Trophoblast cell (in vitro differentiated cells and primary cell): ENCODE results near the gene AMPH.
"Not testable (repeated sequence)": the region's sequence is repeated elsewhere in the genome, so short reads cannot be mapped to it uniquely, and the experiment has no call there.

Experiments
- DNase-seq, 2 donors: peaks; one replicate each; pipeline ENCODE4 v3.0.0-alpha.2; 2016
- H2AFZ ChIP-seq: 2 replicates; pipeline ENCODE4 v1.6.1; 2013; ENCODE audit warnings: low read length, moderate library complexity, mild to moderate bottlenecking; ENCODE audit not compliant: insufficient read depth, poor library complexity
- H2AK5ac ChIP-seq: 2 replicates; pipeline ENCODE4 v1.6.1; 2013; ENCODE audit warnings: mild to moderate bottlenecking, low read length
- H2BK120ac ChIP-seq: 2 replicates; pipeline ENCODE4 v1.6.1; 2013; ENCODE audit warnings: low read length, mild to moderate bottlenecking, moderate library complexity; ENCODE audit not compliant: insufficient read depth, poor library complexity
- H2BK12ac ChIP-seq: 2 replicates; pipeline ENCODE4 v1.6.1; 2013; ENCODE audit warnings: mild to moderate bottlenecking, low read length, moderate library complexity
- H2BK5ac ChIP-seq: 2 replicates; pipeline ENCODE4 v1.6.1; 2013; ENCODE audit warnings: low read length, low read depth, moderate library complexity, mild to moderate bottlenecking; ENCODE audit not compliant: poor library complexity
- H3K14ac ChIP-seq: 2 replicates; pipeline ENCODE4 v1.6.1; 2013; ENCODE audit warnings: mild to moderate bottlenecking, low read length
- H3K18ac ChIP-seq: 2 replicates; pipeline ENCODE4 v1.6.1; 2013; ENCODE audit warnings: mild to moderate bottlenecking, low read length
- H3K23ac ChIP-seq: 2 replicates; pipeline ENCODE4 v1.6.1; 2013; ENCODE audit warnings: low read length
- H3K27ac ChIP-seq: 2 replicates; pipeline ENCODE4 v1.5.1; 2013; ENCODE audit warnings: low read depth, mild to moderate bottlenecking, inconsistent platforms, low read length, moderate library complexity
- H3K27me3 ChIP-seq: 2 replicates; pipeline ENCODE4 v1.6.1; 2013; ENCODE audit warnings: inconsistent platforms, mild to moderate bottlenecking, low read length, moderate library complexity; ENCODE audit not compliant: insufficient read depth
- H3K36me3 ChIP-seq, 2 experiments: 1 replicate in 1 of 2; 2 replicates in 1 of 2; pipeline ENCODE4 v1.6.1; 2013; ENCODE audit warnings: low read length in 2 of 2, mild to moderate bottlenecking in 2 of 2, moderate library complexity in 1 of 2; ENCODE audit not compliant: insufficient read depth in 2 of 2, control insufficient read depth in 1 of 2
- H3K4ac ChIP-seq: 2 replicates; pipeline ENCODE4 v1.6.1; 2013; ENCODE audit warnings: low read depth, mild to moderate bottlenecking, low read length, moderate library complexity
- H3K4me1 ChIP-seq, 2 experiments: 1 replicate in 1 of 2; 2 replicates in 1 of 2; pipeline ENCODE4 v1.6.1; 2013; ENCODE audit warnings: low read length in 2 of 2, mild to moderate bottlenecking in 2 of 2, moderate library complexity in 1 of 2; ENCODE audit not compliant: insufficient read depth in 2 of 2, control insufficient read depth in 1 of 2
- H3K4me2 ChIP-seq: 2 replicates; pipeline ENCODE4 v1.6.1; 2013; ENCODE audit warnings: inconsistent platforms, mild to moderate bottlenecking, low read length, moderate library complexity
- H3K4me3 ChIP-seq: 2 replicates; pipeline ENCODE4 v1.5.1; 2013; ENCODE audit warnings: mild to moderate bottlenecking, low read depth, low read length, inconsistent platforms
- H3K79me1 ChIP-seq: one replicate; pipeline ENCODE4 v1.6.1; 2013; ENCODE audit warnings: low read length
- H3K79me2 ChIP-seq: 2 replicates; pipeline ENCODE4 v1.6.1; 2013; ENCODE audit warnings: low read length, mild to moderate bottlenecking; ENCODE audit not compliant: control insufficient read depth, insufficient read depth, poor library complexity
- H3K9ac ChIP-seq: 2 replicates; pipeline ENCODE4 v1.6.1; 2013; ENCODE audit warnings: mild to moderate bottlenecking, low read length
- H3K9me3 ChIP-seq: 2 replicates; pipeline ENCODE4 v1.6.1; 2013; ENCODE audit warnings: low read depth, mild to moderate bottlenecking, control low read depth, inconsistent platforms, low read length; ENCODE audit not compliant: insufficient read depth
- H4K12ac ChIP-seq: 2 replicates; pipeline ENCODE4 v1.6.1; 2013; ENCODE audit warnings: low read depth, mild to moderate bottlenecking, low read length, moderate library complexity
- H4K8ac ChIP-seq: 2 replicates; pipeline ENCODE4 v1.6.1; 2013; ENCODE audit warnings: low read depth, mild to moderate bottlenecking, low read length, moderate library complexity
- H4K91ac ChIP-seq: one replicate; pipeline ENCODE4 v1.6.1; 2013; ENCODE audit warnings: low read depth, mild to moderate bottlenecking, low read length, moderate library complexity
- WGBS: extraction: QIAGEN DNeasy Blood & Tissue Kit; methylation state at CpG from one replicate; pipeline ENCODE4 v1.1.7; 2013; ENCODE audit warnings: missing lambda C conversion rate; ENCODE audit not compliant: insufficient read length, insufficient coverage; ENCODE audit errors: extremely low coverage; 5-methylcytosine and 5-hydroxymethylcytosine counted together

Gene AMPH

GRCh38 chr7:38363379-38363778 is 267.8 kb downstream of the AMPH start:
- not testable (repeated sequence) for H2BK5ac ChIP-seq, H3K36me3 ChIP-seq, H3K4me3 ChIP-seq, H3K4ac ChIP-seq, H3K18ac ChIP-seq, H3K14ac ChIP-seq, H3K27ac ChIP-seq, H2AFZ ChIP-seq, H4K8ac ChIP-seq, H3K27me3 ChIP-seq, H4K91ac ChIP-seq, H4K12ac ChIP-seq, H3K4me2 ChIP-seq, H3K9me3 ChIP-seq, H3K79me1 ChIP-seq, H3K4me1 ChIP-seq, H2BK12ac ChIP-seq, H3K23ac ChIP-seq, H2BK120ac ChIP-seq, H3K79me2 ChIP-seq, H3K9ac ChIP-seq, H2AK5ac ChIP-seq
- WGBS = no CpG with 5 or more reads among the region's 3 CpGs
- peak; percentile 20 to 60 for DNase-seq

DNA sequence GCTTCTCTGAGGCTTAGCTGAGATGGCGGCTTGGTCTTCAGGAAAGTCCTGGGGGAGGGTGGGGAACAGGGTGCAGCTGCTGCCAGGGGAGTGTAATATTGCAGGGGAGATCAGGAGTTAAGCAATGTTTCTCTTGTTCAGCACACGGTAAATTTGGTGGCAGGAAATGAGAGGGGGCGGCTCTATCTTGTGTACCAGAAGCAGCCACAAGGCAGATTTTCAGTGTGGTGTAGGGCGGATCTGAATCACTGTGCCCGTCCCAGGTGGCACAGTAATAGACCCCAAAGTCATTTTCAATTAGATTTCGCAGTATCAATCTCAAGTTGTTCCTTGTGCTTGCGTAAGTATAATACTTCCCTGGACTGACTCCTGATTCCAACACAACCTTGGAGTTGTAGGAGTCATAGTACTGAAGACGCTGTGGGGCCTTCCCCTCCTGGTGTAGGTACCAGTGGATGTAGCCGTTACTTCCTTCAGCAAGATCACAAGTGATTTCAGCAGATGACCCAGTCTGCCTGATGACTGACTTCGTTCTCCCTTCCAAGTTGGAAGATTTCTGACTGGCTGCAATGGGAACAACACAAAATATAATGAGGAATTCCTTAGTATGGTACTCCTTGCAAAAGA is 268.4 kb downstream of the AMPH start:
- H2BK120ac ChIP-seq, H2AK5ac ChIP-seq, H3K23ac ChIP-seq, H2BK12ac ChIP-seq, H2AFZ ChIP-seq, H4K8ac ChIP-seq, H3K27me3 ChIP-seq, H3K18ac ChIP-seq, H3K79me1 ChIP-seq, H3K14ac ChIP-seq, H3K9me3 ChIP-seq, H3K4me2 ChIP-seq, H3K4me1 ChIP-seq, H2BK5ac ChIP-seq, H4K12ac ChIP-seq, H3K9ac ChIP-seq, H3K4ac ChIP-seq, H4K91ac ChIP-seq, H3K36me3 ChIP-seq, H3K79me2 ChIP-seq, H3K4me3 ChIP-seq, H3K27ac ChIP-seq, DNase-seq: not testable (repeated sequence)
- WGBS = no CpG with 5 or more reads among the region's 10 CpGs

- no peak overlapping the region for H3K4me2 ChIP-seq
- H2AK5ac ChIP-seq = no peak overlapping the region
Observed at GRCh38 chr7:38360776-38361175, 270.4 kb downstream of the AMPH start.

GRCh38 chr7:38359071-38359601 is 272.0 kb downstream of the AMPH start:
- not testable (repeated sequence) for H2BK5ac ChIP-seq, H3K18ac ChIP-seq, H4K91ac ChIP-seq, H3K9me3 ChIP-seq, H3K27me3 ChIP-seq, H2AK5ac ChIP-seq, H3K27ac ChIP-seq, H3K4me2 ChIP-seq, H3K36me3 ChIP-seq, H2BK12ac ChIP-seq, H2BK120ac ChIP-seq, H3K79me1 ChIP-seq, H3K4ac ChIP-seq, H3K14ac ChIP-seq, H4K8ac ChIP-seq, H3K23ac ChIP-seq, H2AFZ ChIP-seq, H3K79me2 ChIP-seq, H3K4me3 ChIP-seq, H3K4me1 ChIP-seq, H3K9ac ChIP-seq, H4K12ac ChIP-seq
- WGBS = no CpG with 5 or more reads among the region's 5 CpGs
- peak; percentile 42 to 44 for DNase-seq

More at GRCh38 chr7:38360776-38361175, 270.4 kb downstream of the AMPH start:
- no peaks in the 10 kb centered on the region for H3K79me2 ChIP-seq
- no peak overlapping the region for H4K12ac ChIP-seq
- no peaks in the 10 kb centered on the region for H3K79me1 ChIP-seq
- H3K14ac ChIP-seq = no peak overlapping the region
- no peak overlapping the region for H4K91ac ChIP-seq
- no peak overlapping the region for H3K9ac ChIP-seq
- H3K36me3 ChIP-seq = no peaks in the 10 kb centered on the region
- H3K4me3 ChIP-seq = no peak overlapping the region
- no peak overlapping the region for H2BK12ac ChIP-seq
- no CpG with 5 or more reads among the region's 1 CpG for WGBS
- H4K8ac ChIP-seq = no peak overlapping the region
- DNase-seq = no peak
- H3K27me3 ChIP-seq = no peaks in the 10 kb centered on the region
- H3K18ac ChIP-seq = no peak overlapping the region
- H2AFZ ChIP-seq = no peak overlapping the region
- H3K4ac ChIP-seq = no peak overlapping the region
- no peak overlapping the region for H2BK5ac ChIP-seq
- no peaks in the 10 kb centered on the region for H3K9me3 ChIP-seq
- H3K23ac ChIP-seq = no peak overlapping the region
- no peak overlapping the region for H2BK120ac ChIP-seq
- no peaks in the 10 kb centered on the region for H3K4me1 ChIP-seq
- no peak overlapping the region for H3K27ac ChIP-seq
